GM06990 (cell line): Measurements from ENCODE around the gene PRSS12.

Experiments
- DNase-seq: peaks from one replicate; pipeline ENCODE4 v3.0.0-alpha.2; 2011; ENCODE audit not compliant: insufficient read length; ENCODE audit errors: extremely low read depth
- H3K27me3 ChIP-seq: replicated peaks from 2 replicates; pipeline ENCODE4 v1.6.0; 2011; ENCODE audit warnings: low read length; ENCODE audit not compliant: control insufficient read depth, insufficient read depth
- H3K36me3 ChIP-seq: 2 replicates; pipeline ENCODE4 v1.5.1; 2011; ENCODE audit warnings: low read length; ENCODE audit not compliant: control insufficient read depth, insufficient read depth
- H3K4me3 ChIP-seq: replicated peaks from 2 replicates; pipeline ENCODE4 v1.5.1; 2011; ENCODE audit warnings: low read depth, mild to moderate bottlenecking, control low read depth, low read length
- CTCF ChIP-seq: IDR thresholded peaks from 2 replicates; pipeline ENCODE4 v1.5.1; 2011; ENCODE audit warnings: low read length, control low read depth, mild to moderate bottlenecking, inconsistent platforms; ENCODE audit not compliant: insufficient read depth, poor library complexity, severe bottlenecking

The PRSS12 gene

GRCh38 chr4:118260309-118260708, 92.5 kb downstream of the PRSS12 start:
- TF ChIP-seq CTCF, result no peak
- Histone ChIP-seq H3K36me3 (no peaks in the 10 kb centered on the region), H3K27me3 (no peaks in the 10 kb centered on the region), H3K4me3 (no peak overlapping the region)
- DNase-seq, result no peak

GRCh38 chr4:118259111-118259510, 93.7 kb downstream of the PRSS12 start:
- Histone ChIP-seq H3K27me3 (no peaks in the 10 kb centered on the region), H3K4me3 (no peak overlapping the region), H3K36me3 (no peaks in the 10 kb centered on the region)
- no peak for TF ChIP-seq CTCF
- DNase-seq, result no peak

- Histone ChIP-seq H3K36me3 (no peaks in the 10 kb centered on the region), H3K27me3 (no peaks in the 10 kb centered on the region), H3K4me3 (no peak overlapping the region)
- no peak for TF ChIP-seq CTCF
- DNase-seq, result no peak
These were observed 98.4 kb downstream of the PRSS12 start for GRCh38 chr4:118254368-118254767.

GRCh38 chr4:118249890-118250289, 102.9 kb downstream of the PRSS12 start:
- H3K4me3 ChIP-seq, result no peak overlapping the region
- H3K36me3 ChIP-seq, result no peaks in the 10 kb centered on the region
- DNase-seq, result no peak
- H3K27me3 ChIP-seq, result no peaks in the 10 kb centered on the region
- TF ChIP-seq CTCF, result no peak

GRCh38 chr4:118237531-118237930, 115.3 kb downstream of the PRSS12 start:
- Histone ChIP-seq H3K27me3 (no peaks in the 10 kb centered on the region), H3K36me3 (no peaks in the 10 kb centered on the region), H3K4me3 (no peak overlapping the region)
- DNase-seq, result no peak
- TF ChIP-seq CTCF, result no peak

GRCh38 chr4:118235566-118236120, 117.2 kb downstream of the PRSS12 start:
- H3K36me3 ChIP-seq, result no peaks in the 10 kb centered on the region
- no peak for DNase-seq
- TF ChIP-seq CTCF, result no peak
- no peak overlapping the region for H3K4me3 ChIP-seq
- no peaks in the 10 kb centered on the region for H3K27me3 ChIP-seq
